Measurements from ENCODE around the gene RBMS3.

DNA sequence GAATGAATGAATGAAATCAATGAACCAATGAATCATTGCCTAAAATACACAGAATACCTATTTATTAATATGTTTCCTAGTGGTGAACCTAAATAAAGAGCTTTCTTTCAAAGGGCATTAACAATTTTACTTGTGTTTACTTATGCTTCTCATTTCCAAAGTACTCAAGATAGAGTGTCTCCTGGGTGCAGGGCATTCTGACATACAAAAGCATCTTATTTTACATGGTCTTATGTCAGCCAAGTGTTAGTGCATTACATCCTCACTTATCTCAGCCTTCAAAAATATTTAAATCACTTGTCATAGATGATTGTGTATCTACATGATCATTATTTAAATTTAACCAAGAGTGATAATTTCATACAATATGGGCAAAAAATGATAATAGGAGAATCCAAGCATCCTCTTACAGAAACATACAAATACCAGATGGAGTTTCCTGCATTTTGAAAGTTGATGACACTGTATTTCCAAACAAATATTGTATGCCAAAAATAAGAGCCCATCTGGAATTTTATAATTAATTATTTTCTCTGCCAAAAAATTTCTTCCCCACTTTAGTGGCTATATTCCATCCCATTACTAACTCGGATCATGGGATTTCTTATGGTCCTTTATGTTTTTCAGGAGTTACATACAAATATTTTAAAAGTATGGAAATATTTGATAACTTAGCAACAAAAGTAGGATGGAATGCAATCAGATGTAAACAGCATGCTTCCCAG lies 279.0 kb downstream of the RBMS3 start:
- TF ChIP-seq POLR2A (IDR thresholded peaks at IDR 0.05; ENCODE audit: low read length): no peak
- no peak for TF ChIP-seq GATA1 (IDR thresholded peaks at IDR 0.05; ENCODE audit: low read depth, low read length)

Measured in erythroblast (primary cell).